ENCODE measurements around the gene PRKCZ. TPM values are rescaled to one million over a fixed set of nuclear protein-coding genes. Genes with fewer than 3 reads are reported as not detected.

Gene PRKCZ
- total and polyA plus RNA-seq, 4 donors: 4.8 to 9.9 (median 8.4) TPM

DNA sequence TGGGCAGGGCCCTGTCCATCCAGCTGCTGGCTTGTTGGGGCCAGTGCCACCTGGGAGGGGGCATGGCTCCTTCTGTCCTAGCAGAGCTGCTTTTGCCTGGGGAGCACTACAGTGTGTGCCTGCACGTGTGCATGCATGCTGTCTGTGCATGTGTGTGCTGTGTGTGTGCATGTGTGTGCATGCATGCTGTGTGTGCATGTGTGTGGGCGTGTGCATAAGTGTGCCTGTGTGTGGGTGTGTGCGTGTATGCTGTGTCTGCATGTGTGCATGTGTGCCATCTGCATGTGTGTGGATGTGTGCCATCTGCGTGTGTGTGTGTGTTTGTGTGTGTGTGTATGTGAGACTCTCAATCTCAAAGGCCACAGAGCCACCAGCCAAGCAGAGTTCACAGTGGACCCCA lies 8.3 kb upstream of the PRKCZ start:
- Histone ChIP-seq H3K36me3 (ENCODE audit: control insufficient read depth in 4 of 4, insufficient read depth in 3 of 4, low read depth in 1 of 4, low read length in 3 of 4) (no peaks in the 10 kb centered on the region), H3K9me3 (ENCODE audit: control insufficient read depth in 4 of 4, low read length in 3 of 4) (no peaks in the 10 kb centered on the region), H3K4me1 (ENCODE audit: control insufficient read depth in 4 of 4, insufficient read depth in 4 of 4, low read length in 3 of 4) (peaks cover 2 to 24% (median 18%) of the 10 kb centered on the region in 4 donors), H3K27ac (ENCODE audit: low read depth in 1 of 2, low read length in 2 of 2) (no peak overlapping the region), H3K27me3 (ENCODE audit: control insufficient read depth in 4 of 4, insufficient read depth in 4 of 4, low read length in 3 of 4) (no peaks in the 10 kb centered on the region), H3K4me3 (ENCODE audit: low read depth in 1 of 3, low read length in 3 of 3) (no peak overlapping the region), H3K9ac (ENCODE audit: low read depth in 1 of 2, low read length in 2 of 2) (no peak overlapping the region)
- WGBS: 87% methylated on average over 4 of the region's 4 CpGs
- DNase-seq (ENCODE audit: low spot score): no peak
- TF ChIP-seq HNF4A (conservative IDR thresholded peaks at IDR 0.05) (no peak), HNF4G (IDR thresholded peaks at IDR 0.05) (no peak)
- TF ChIP-seq, protein P1, sequence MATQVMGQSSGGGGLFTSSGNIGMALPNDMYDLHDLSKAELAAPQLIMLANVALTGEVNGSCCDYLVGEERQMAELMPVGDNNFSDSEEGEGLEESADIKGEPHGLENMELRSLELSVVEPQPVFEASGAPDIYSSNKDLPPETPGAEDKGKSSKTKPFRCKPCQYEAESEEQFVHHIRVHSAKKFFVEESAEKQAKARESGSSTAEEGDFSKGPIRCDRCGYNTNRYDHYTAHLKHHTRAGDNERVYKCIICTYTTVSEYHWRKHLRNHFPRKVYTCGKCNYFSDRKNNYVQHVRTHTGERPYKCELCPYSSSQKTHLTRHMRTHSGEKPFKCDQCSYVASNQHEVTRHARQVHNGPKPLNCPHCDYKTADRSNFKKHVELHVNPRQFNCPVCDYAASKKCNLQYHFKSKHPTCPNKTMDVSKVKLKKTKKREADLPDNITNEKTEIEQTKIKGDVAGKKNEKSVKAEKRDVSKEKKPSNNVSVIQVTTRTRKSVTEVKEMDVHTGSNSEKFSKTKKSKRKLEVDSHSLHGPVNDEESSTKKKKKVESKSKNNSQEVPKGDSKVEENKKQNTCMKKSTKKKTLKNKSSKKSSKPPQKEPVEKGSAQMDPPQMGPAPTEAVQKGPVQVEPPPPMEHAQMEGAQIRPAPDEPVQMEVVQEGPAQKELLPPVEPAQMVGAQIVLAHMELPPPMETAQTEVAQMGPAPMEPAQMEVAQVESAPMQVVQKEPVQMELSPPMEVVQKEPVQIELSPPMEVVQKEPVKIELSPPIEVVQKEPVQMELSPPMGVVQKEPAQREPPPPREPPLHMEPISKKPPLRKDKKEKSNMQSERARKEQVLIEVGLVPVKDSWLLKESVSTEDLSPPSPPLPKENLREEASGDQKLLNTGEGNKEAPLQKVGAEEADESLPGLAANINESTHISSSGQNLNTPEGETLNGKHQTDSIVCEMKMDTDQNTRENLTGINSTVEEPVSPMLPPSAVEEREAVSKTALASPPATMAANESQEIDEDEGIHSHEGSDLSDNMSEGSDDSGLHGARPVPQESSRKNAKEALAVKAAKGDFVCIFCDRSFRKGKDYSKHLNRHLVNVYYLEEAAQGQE (IDR thresholded peaks at IDR 0.05): no peak
- TF ChIP-seq, protein P2, sequence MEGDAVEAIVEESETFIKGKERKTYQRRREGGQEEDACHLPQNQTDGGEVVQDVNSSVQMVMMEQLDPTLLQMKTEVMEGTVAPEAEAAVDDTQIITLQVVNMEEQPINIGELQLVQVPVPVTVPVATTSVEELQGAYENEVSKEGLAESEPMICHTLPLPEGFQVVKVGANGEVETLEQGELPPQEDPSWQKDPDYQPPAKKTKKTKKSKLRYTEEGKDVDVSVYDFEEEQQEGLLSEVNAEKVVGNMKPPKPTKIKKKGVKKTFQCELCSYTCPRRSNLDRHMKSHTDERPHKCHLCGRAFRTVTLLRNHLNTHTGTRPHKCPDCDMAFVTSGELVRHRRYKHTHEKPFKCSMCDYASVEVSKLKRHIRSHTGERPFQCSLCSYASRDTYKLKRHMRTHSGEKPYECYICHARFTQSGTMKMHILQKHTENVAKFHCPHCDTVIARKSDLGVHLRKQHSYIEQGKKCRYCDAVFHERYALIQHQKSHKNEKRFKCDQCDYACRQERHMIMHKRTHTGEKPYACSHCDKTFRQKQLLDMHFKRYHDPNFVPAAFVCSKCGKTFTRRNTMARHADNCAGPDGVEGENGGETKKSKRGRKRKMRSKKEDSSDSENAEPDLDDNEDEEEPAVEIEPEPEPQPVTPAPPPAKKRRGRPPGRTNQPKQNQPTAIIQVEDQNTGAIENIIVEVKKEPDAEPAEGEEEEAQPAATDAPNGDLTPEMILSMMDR (IDR thresholded peaks at IDR 0.05; ENCODE audit: low read depth, low read length, missing input control): no peak

DNA sequence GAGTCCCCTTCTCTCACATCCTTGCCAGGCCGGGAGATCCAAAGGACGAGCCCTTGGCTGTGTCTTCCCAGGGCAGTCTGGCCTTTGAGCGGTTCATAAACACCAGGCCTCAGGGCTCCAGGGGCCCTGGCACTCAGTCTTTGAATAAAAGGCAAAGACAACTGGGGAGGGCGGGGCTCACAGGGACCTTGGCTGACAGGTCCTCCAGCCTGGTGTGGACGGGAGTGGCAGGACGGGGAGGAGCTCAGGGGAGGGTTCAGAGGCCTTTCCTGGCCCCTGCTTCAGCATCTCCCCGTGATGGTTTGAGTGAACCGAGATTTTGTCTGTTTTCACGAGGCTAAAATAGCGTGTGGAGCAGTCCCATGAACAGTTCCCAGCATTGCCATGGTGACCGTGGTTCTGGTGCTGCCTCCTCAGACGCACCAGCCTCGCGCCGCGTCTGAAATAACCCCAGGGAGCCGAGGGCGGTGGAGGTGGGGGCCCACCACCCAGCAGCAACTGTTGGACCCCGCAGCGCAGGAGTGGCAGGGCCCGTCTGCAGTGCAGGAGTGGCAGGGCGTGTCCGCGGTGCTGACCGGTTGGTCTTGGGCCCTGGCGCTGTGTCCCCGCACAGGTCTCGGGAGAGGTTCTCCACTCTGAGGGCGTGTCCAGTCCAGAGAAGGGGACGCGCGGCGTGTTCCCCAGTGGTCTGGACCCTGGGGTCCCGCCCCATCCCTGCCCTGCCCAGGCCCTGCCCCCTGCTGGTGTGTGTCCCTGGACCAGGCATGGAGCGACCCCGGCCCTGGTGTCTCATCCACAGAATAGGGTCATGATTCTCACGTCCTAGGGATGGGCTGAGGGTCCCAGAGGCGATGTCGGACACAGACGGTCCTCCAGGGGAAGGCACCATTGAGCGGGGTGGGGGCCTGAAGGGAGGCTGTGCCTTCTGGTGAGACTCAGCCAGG lies 7.1 kb upstream of the PRKCZ start:
- no peak overlapping the region for H3K4me3 ChIP-seq (ENCODE audit: low read depth in 1 of 3, low read length in 3 of 3)
- H3K9ac ChIP-seq (ENCODE audit: low read depth in 1 of 2, low read length in 2 of 2): no peak overlapping the region
- H3K9me3 ChIP-seq (ENCODE audit: control insufficient read depth in 4 of 4, low read length in 3 of 4): no peaks in the 10 kb centered on the region
- H3K36me3 ChIP-seq (ENCODE audit: control insufficient read depth in 4 of 4, insufficient read depth in 3 of 4, low read depth in 1 of 4, low read length in 3 of 4): no peaks in the 10 kb centered on the region
- WGBS: 87% methylated on average over 41 of the region's 41 CpGs
- H3K27me3 ChIP-seq (ENCODE audit: control insufficient read depth in 4 of 4, insufficient read depth in 4 of 4, low read length in 3 of 4): no peaks in the 10 kb centered on the region
- no peak overlapping the region for H3K27ac ChIP-seq (ENCODE audit: low read depth in 1 of 2, low read length in 2 of 2)
- peaks cover 7 to 36% (median 27%) of the 10 kb centered on the region in 4 donors for H3K4me1 ChIP-seq (ENCODE audit: control insufficient read depth in 4 of 4, insufficient read depth in 4 of 4, low read length in 3 of 4)
- no peak for TF ChIP-seq TAF1 (conservative IDR thresholded peaks at IDR 0.05)
- TF ChIP-seq RXRA (IDR thresholded peaks at IDR 0.05): no peak
- TF ChIP-seq, protein P3, sequence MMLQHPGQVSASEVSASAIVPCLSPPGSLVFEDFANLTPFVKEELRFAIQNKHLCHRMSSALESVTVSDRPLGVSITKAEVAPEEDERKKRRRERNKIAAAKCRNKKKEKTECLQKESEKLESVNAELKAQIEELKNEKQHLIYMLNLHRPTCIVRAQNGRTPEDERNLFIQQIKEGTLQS (IDR thresholded peaks at IDR 0.05): no peak
- no peak for TF ChIP-seq MAX (IDR thresholded peaks at IDR 0.05)
- no peak for TF ChIP-seq JUND (IDR thresholded peaks at IDR 0.05)
- TF ChIP-seq HNF4G (IDR thresholded peaks at IDR 0.05): no peak
- TF ChIP-seq, protein P1 (IDR thresholded peaks at IDR 0.05): no peak
- TF ChIP-seq SP1 (IDR thresholded peaks at IDR 0.05): no peak
- TF ChIP-seq FOXA1 (IDR thresholded peaks at IDR 0.05): no peak
- TF ChIP-seq HNF4A (conservative IDR thresholded peaks at IDR 0.05): no peak
- no peak for TF ChIP-seq RAD21 (IDR thresholded peaks at IDR 0.05)
- TF ChIP-seq YY1 (IDR thresholded peaks at IDR 0.05): no peak
- no peak for TF ChIP-seq EGR1 (IDR thresholded peaks at IDR 0.05; ENCODE audit: low read depth in 2 of 2)
- TF ChIP-seq, protein P2 (IDR thresholded peaks at IDR 0.05; ENCODE audit: low read depth, low read length, missing input control): no peak
- no peak for TF ChIP-seq NR2F2 (IDR thresholded peaks at IDR 0.05)
- TF ChIP-seq, protein P4, sequence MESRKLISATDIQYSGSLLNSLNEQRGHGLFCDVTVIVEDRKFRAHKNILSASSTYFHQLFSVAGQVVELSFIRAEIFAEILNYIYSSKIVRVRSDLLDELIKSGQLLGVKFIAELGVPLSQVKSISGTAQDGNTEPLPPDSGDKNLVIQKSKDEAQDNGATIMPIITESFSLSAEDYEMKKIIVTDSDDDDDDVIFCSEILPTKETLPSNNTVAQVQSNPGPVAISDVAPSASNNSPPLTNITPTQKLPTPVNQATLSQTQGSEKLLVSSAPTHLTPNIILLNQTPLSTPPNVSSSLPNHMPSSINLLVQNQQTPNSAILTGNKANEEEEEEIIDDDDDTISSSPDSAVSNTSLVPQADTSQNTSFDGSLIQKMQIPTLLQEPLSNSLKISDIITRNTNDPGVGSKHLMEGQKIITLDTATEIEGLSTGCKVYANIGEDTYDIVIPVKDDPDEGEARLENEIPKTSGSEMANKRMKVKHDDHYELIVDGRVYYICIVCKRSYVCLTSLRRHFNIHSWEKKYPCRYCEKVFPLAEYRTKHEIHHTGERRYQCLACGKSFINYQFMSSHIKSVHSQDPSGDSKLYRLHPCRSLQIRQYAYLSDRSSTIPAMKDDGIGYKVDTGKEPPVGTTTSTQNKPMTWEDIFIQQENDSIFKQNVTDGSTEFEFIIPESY (IDR thresholded peaks at IDR 0.05): no peak
- DNase-seq (ENCODE audit: low spot score): no peak
